GM12875 (cell line): ENCODE measurements around the gene FN3K.
A peak's percentile ranks its signal among the peaks of the same experiment; 100 is the strongest.

Source experiments
- H3K4me3 ChIP-seq: one replicate; pipeline ENCODE4 v1.5.1; 2011; ENCODE audit warnings: low read depth, low read length, control low read depth
- CTCF ChIP-seq: IDR thresholded peaks from 2 replicates; pipeline ENCODE4 v1.5.1; 2011; ENCODE audit warnings: low read depth, mild to moderate bottlenecking, control low read depth, inconsistent platforms, low read length, moderate library complexity, borderline replicate concordance; ENCODE audit not compliant: insufficient read depth

The FN3K gene

GRCh38 chr17:82716203-82717010, 19.0 kb upstream of the FN3K start, which contains the start of gene FN3KRP:
Gene FN3KRP (plus strand): TSS chr17:82716706. CDS start chr17:82716756, 50 bp downstream.
- no peak for TF ChIP-seq CTCF
- peak within 1 kb of the TSS; percentile 82 for H3K4me3 ChIP-seq

- TF ChIP-seq CTCF = no peak
These were observed 16.3 kb upstream of the FN3K start for GRCh38 chr17:82718986-82719685.

GRCh38 chr17:82720204-82720603, 15.2 kb upstream of the FN3K start:
- no peak for TF ChIP-seq CTCF
- no peak overlapping the region for H3K4me3 ChIP-seq

More at GRCh38 chr17:82718986-82719685, 16.3 kb upstream of the FN3K start:
- no peak overlapping the region for H3K4me3 ChIP-seq

GRCh38 chr17:82722341-82723013, 12.9 kb upstream of the FN3K start:
- TF ChIP-seq CTCF = no peak
- no peak overlapping the region for H3K4me3 ChIP-seq

- TF ChIP-seq CTCF = no peak
- no peak overlapping the region for H3K4me3 ChIP-seq
These were observed 12.1 kb upstream of the FN3K start for GRCh38 chr17:82723169-82723807.

GRCh38 chr17:82726427-82726826, 9.0 kb upstream of the FN3K start:
- TF ChIP-seq CTCF = no peak
- no peak overlapping the region for H3K4me3 ChIP-seq
